ENCODE data around the gene ATP2B3.

The ATP2B3 gene

DNA sequence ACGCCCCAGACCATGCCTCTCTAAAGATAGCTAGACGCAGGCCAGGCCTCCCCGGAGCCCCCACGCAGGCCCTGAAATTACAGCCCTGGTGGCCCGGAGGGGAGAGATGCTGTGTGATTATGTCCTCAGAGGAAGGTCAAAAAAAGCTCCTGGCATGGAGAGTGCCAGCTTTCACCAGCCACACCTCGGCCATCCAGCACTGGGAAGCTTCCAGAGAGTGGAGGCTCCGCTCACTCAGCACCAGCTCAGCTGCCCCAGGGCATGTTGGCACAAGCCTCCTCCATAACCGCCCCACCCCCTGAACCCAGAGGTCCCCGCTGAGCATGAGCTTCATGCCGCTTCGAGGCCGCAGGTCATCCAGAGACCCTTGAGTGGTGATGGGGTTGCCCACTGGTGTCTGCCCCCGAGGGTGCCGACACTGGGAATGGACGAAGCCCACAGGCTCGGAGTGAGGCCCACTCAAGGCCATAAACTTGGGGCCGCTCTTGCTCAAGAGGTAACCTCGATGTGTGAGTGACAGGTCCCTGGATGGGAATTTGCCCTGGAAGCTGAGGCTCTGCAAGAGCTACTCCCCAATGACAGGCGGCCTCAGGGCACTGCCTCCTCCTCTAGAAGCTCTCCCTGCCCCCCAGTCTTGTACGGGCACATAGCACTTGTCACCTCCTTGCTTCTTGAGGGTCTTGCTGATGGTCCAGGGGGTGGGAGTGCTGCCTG lies 27.1 kb upstream of the ATP2B3 start:
- DNase-seq: no peak

GRCh38 chrX:153491351-153491914 lies 26.0 kb upstream of the ATP2B3 start:
- DNase-seq: no peak

DNA sequence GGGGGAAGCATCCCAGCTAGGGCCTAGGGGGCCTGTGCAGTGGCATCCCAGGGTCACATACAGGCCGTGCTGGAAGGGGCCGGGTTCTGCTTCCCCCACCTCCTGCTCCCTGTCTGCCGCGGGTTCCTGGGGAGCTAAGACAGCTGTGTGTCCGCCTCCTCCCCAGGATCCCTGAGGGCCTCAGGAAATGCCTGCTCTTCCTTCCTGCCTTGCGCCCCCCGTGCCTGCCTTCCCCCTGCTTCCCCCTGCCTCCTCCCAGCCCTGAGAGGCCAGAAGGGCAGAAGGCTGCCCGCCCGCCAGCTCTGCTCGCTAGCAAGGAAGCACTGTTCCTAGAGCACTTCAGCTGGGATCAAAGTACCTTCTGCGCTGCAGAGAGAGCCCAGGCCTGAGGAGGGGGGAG lies 25.5 kb upstream of the ATP2B3 start:
- DNase-seq: no peak

GRCh38 chrX:153492543-153492942 lies 24.9 kb upstream of the ATP2B3 start:
- no peak for DNase-seq

GRCh38 chrX:153493085-153493484 lies 24.4 kb upstream of the ATP2B3 start:
- no peak for DNase-seq

- DNase-seq: no peak
Observed at GRCh38 chrX:153494061-153494460, 23.4 kb upstream of the ATP2B3 start.

- DNase-seq: no peak
Observed at GRCh38 chrX:153494541-153495361, 22.7 kb upstream of the ATP2B3 start, which contains the start of gene BGN. Gene BGN, plus strand, starts transcription at chrX:153494980. Its CDS starts 9,652 bp downstream, at chrX:153504632.

DNA sequence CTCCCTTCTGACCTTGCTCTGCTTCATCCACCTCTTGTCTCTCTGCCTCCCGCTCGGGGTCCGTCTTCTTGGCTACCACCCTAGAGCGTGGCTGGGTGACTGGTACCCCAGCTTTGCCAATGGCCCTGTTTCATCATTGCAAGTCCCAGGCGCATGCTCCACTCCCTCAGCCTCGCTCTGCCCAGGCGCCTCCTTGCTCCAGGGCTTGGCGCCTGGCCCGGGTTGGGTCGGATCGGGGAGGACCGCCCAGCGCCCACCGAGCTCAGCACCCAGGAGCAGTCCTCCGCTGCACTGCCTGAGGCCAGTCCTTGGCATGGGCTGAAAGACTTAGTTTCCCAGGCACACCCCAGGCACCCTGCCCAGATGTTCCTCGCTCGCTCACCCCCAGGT lies 22.1 kb upstream of the ATP2B3 start:
- no peak for DNase-seq

DNA sequence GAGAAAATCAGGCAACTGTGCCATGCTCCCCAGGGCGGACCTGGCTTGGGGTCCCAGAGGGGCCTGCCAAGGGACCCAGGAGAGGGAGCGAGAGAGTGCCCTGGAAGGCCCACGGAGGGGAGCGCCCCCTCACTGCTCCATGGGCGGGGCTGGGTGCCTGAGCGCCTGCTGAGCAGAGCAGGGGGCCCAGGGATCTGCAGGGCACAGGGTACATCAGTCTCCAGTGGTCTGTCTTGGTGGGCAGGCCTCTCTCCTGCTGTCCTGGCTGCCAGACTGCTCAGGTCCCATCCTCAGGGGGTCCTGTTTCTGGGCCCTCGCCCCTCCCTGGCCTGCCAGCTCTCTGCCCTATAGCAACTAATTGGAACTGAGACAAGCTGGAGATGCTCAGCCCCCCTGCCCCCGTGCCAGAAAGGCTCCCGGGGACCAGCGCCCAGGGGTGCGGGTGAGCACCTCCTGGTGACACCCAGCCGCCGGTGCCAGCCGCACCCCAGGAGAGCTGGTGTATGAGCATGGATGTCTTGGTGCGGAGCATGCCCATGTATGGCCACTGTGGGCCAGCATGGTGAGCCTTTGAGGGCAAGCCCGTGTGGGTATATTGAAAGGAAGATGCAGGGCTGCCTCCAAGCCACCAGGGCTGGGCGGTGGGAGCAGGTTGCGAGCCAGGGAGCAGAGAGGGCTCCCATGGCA lies 21.4 kb upstream of the ATP2B3 start:
- DNase-seq: no peak

- no peak for DNase-seq
Observed at GRCh38 chrX:153496590-153496959, 20.9 kb upstream of the ATP2B3 start.

GRCh38 chrX:153498453-153498852 lies 19.0 kb upstream of the ATP2B3 start:
- DNase-seq: no peak

GRCh38 chrX:153499341-153499740 lies 18.1 kb upstream of the ATP2B3 start:
- DNase-seq: no peak

DNA sequence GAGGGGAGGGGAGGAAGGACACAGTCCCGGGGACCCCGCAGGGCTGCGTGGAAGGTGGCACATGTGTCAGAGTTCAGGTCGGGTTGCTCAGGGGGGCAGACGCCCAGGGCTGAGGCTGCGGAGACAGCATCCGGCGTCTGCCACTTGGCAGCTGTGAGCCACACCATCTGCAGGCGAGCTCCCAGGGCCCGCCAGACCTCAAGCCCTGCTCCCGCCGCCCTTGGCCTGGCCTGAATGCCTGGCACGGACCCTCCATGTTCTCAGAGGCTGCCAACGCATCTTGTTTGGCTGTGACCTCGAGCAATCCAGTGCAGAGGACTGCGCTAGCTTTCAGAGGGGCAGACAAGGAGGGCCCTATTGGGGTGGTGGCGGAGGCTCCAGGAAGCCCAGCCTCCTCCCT lies 17.6 kb upstream of the ATP2B3 start:
- no peak for DNase-seq

DNA sequence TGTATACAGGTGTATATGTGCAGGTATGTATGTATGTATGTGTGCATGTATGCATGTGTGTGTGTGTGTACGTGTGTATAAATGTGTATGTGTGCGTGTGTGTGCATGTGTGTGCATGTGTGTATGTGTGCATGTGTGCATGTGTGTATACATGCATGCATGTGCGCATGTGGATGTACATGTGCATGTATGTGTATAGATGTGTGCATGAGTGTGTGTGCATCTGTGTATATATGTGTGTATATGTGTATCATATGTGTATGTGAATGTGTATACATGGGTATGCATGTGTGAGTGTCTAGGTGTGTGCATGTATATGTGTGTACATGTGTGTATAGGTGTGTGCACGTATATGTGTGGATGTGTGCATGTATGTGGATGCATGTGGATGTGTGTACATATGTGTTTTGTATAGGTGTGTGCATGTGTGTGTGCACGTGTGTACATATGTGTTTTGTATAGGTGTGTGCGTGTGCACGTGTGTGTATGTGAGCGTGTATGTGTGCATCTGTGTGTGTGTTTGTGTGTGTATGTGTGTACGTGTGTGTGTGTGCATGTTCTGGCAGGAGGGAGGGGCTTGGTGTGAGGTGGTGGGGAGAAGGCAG lies 16.7 kb upstream of the ATP2B3 start:
- DNase-seq: no peak

DNA sequence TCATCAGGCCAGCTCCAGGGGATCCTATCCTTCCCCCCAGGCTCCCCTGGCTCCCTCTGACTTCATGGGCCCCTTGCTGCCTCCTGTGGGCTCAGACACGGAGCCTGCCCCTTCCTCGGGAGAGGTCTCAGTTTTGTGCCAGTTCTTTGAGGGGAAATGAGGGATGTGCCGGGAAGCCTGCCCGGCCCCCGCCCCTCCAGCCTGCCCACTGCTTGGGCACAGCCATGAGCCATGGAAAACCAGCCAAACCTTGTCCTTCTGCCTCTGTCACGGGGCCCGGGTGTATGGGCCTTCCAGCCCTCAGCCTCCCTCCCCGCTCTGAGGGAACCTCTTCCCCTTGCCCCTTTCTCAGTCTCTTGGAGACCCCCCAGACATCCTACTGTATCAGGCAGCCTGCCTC lies 15.9 kb upstream of the ATP2B3 start:
- no peak for DNase-seq

DNA sequence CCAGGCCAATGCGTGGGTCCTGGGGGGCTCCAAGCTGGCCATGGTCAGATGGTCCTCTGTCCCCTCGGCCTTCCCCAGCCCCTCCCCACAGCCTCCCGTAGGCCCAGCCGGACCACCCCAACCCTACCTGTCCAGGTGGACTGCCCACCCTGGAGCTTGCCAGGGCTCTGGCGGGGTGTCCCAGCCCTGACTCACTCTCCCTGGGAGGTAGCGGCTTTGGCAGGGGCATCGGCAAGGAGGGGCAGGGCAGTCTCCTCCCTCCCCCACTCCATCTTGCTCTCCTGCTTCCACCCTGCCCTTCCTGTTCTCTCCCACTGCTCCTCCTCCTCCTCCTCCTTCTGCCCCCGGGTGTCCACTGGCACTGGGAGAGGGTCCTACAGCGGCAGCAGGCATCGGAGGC lies 15.3 kb upstream of the ATP2B3 start:
- DNase-seq: no peak

DNA sequence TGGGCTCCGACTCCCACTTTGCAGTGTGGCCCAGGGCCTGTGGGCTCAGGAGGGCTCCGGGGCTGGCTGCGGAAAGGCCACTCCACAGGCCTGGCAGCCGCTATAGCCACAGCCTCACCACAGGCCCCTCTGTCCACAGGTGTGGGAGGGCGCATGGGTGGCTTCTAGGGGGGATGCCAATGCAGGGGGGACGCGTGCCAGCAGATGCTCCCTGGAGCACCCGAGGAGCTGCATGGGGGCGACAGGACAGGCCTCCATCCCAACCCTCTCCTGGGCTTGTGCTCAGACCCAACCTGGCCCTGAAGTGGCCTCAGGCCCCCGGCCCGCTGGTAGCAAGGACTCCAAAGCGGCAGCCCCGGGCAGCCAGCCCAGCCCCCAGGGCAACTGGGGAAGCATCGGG lies 14.6 kb upstream of the ATP2B3 start:
- DNase-seq: no peak

DNA sequence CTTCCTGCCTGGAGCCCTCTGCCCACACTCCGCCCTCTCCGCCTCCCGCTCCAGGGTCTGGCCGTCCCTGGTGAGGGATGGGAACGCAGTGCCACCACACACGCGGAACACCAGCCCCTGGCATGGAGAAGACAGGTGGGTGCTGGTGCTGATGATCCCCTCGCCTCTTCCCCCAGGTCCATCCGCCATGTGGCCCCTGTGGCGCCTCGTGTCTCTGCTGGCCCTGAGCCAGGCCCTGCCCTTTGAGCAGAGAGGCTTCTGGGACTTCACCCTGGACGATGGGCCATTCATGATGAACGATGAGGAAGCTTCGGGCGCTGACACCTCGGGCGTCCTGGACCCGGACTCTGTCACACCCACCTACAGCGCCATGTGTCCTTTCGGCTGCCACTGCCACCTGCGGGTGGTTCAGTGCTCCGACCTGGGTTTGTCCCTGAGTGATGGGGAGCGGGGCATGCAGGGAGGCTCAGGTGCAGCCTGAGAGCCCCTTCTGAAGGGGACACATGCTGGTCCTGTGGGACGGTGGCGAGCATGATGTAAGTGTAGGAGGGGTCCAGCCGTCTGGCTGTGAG lies 12.9 kb upstream of the ATP2B3 start:
- no peak for DNase-seq

DNA sequence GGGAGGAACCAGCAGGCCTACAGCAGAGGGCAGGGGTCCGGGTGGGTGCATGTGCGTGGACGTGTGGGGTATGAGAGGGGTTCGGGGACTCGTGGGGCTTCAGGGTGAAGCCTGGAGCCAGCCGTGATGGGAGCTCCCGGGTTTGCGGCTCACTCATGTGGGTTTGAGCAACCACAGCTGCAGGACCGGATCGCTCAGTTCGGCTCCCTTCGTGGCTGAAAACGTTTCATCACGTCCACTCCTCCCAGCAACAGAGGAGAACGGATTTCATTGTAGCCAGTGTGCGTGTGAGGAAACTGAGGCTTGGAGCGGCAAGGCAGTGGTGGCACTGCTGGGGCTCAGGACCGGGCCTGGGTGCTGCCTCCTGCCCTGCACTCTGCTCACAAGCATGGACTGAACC lies 12.1 kb upstream of the ATP2B3 start:
- no peak for DNase-seq

DNA sequence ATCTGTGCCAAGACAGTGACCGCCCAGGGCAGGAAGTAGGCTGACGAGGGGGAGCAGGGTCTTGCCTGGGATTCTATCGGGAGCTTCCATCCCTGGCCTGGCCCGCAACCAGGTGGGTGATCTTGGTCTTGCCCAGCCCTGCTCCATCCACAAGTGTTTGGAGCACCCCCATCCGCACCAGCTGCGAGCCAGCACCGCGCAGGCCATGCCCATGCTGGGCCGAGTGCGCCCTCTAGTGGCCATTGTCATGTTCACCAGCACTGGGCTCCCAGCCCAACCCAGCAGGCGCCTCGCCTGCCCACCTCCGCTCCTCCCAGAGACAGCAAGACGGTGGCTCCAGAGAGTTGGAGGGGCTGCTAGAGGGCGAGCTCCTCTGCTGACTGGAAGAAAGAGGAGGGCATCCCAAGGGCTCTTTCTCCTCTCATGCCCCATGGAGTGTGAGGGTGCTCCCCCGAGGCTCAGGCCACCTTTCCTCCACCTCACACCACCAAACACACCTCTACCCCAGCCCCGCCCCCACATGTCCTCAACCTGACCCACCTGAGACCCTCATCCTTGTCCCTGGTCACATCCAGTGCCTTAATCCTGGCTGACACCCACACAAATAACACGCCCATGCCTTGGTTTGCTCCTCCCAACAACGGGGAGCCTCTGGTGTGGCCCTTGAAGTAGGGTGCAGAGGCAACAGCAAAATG lies 9.8 kb upstream of the ATP2B3 start:
- DNase-seq: peak; percentile 14

GRCh38 chrX:153509592-153509991 lies 7.8 kb upstream of the ATP2B3 start:
- DNase-seq: no peak

DNA sequence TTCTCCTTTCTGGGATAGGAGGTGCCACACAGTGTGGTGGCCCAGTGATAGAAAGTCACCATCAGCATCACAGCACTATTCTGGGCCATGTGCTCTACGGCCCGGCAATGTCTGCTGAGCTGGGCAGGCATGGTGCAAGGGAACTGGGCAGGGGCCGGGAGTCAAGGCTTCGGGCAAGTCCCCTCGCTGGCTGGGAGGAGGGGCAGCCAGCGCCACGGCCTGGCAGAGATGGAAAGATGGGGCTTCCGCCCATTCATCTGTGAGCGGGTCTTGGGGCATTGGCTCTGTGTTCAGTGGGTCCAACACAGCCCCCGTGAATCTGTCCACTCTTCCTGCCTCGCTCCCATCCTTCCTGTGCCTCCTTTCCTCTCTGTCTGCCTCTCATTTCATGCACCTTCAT lies 7.1 kb upstream of the ATP2B3 start:
- no peak for DNase-seq

Measured in GOT3 (cell line).